Fibroblast of upper back skin (primary cell): ENCODE results near the gene WAS.
A peak's percentile ranks its signal among the peaks of the same experiment; 100 is the strongest.

Source experiments
- DNase-seq: peaks from one replicate; pipeline ENCODE4 v3.0.0-alpha.2; 2013

Gene WAS

DNA sequence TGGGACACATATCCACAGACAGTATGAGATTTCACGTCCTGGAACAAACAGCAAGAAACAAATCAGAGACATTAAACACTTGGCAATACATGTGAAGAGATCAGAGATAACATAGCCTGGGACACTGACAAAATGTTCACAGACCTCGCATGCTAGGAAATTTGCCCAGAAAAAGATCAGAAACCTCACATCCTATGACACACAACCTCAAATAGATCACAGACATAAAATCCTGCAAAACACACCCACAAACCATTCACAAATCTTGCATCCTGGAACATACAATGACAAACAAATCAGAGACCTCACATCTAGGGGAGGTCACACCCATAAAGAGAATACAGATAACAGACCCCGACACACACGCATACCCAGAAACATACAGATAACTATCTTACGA is 31.0 kb downstream of the WAS start:
- DNase-seq = no peak

GRCh38 chrX:48715072-48715471 is 31.5 kb downstream of the WAS start:
- peak; percentile 44 for DNase-seq

DNA sequence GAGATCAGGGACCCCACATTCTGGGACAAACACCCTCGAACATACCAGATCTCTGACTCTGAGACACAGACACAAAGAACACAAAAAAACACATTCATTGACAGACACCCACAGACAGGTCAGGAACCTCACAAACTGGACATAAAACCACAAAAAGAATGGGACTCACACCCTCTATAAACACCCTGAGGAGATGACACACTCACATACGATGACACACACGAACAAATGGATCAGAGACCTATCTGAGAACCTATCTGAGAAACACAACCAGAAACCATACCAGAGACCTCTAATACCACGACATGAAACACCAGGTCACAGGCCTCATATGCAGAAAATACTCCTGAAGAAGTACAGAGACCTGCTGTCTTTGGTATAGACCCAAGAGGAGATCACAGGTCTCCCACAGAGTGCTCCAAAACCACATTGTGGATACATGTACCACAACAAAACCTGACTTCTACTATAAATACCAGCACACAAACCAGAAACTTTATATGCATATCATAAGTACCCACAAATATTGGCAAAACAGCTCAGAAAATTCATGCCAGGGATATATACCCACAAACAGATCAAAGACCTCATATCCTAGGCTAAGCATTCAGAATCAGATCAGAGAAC is 32.4 kb downstream of the WAS start:
- DNase-seq = no peak

DNA sequence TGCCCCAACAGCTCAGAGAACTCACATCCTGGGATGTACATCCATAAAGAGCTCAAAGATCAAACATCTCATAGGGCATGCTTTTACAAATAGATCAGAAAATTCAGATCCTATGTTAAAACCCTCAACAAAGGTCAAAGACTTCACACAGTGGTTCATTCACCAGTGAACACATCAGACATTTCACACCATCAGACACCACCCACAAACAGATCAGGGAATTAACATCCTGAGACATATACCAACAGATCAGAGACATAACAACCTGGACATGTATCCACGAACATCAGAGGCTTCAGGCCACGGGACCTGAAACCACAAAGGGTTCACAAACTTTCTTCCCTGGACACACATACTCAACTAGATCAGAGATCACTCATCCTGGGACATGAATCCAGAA is 36.4 kb downstream of the WAS start:
- DNase-seq = no peak

DNA sequence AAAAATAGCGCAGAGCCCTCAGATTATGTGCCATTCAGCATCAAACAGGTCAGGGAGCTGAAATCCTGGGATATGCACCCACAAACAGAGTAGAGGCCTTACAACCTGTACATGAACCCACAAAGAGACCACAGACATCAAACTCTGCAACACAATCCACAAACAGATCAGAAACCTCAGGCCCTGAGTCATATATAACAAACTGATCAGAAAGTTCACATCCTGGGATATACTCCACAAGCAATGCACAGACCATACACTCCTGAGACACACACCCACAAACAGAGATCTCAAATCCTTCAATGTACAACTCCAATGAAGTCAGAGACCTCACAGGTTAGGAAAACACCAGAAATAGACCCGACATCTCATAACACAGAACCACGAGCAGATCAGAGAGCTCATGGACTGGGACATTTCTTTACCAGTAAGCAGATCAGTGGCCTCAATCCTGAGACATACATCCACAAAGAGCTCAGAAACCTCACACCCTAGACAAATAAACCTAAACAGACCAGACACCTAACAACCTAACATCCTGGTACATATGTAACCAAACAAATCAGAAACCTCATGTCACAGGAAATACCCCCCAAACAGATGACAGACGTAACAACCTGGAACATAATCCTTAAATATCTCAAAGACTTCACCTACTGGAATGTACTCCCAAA is 37.1 kb downstream of the WAS start:
- no peak for DNase-seq

GRCh38 chrX:48721916-48722315 is 38.3 kb downstream of the WAS start:
- DNase-seq = no peak

GRCh38 chrX:48726596-48726995 is 43.0 kb downstream of the WAS start:
- DNase-seq = no peak

GRCh38 chrX:48728653-48729052 is 45.1 kb downstream of the WAS start:
- no peak for DNase-seq

DNA sequence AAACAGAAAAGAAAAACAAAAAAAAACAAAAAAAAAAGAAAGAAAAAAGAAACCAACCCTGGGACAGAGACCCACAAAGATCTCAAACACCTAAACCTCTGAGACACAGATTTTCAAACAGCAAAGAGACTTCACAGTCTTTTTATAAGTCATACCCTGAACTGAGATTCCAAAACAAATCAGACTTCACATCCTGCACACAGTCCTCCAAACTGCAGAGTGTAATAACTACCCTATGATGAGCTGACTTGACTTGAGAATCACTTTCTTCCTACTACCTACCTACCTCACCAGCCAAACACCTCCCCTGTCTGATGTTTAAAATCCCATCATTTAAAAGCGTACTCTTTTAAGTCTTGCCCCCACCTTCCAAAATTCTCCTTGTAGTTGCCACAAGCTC is 52.7 kb downstream of the WAS start:
- DNase-seq = no peak

GRCh38 chrX:48736878-48737212 is 53.2 kb downstream of the WAS start:
- DNase-seq = no peak

- DNase-seq = peak; percentile 98
Observed at GRCh38 chrX:48737213-48737938, 53.8 kb downstream of the WAS start.

DNA sequence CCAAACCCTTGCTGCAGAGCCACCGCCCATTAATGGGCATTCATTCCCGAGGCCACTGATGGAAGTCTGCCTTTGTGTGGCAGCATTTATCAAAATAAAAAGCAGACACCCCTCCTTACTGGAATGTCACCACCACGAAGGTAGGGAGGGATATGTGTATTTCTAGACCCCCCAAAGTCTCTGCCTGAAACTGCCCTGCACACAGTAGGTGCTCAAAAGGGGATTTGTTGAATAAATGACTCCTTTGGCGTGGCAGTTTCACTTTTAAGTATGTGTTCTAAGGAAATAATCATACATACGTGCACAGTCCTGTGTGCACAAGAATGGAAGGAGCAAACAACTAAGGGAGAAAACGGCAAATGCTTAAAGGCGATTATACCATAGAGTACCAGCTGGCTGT is 54.3 kb downstream of the WAS start:
- DNase-seq = no peak
